Right forelimb (tissue), 1 donor: ENCODE results near the gene PFDN1.

Experiments
- DNase-seq: peaks from one replicate; pipeline ENCODE4 v3.0.0-alpha.2; 2018

Gene PFDN1

DNA sequence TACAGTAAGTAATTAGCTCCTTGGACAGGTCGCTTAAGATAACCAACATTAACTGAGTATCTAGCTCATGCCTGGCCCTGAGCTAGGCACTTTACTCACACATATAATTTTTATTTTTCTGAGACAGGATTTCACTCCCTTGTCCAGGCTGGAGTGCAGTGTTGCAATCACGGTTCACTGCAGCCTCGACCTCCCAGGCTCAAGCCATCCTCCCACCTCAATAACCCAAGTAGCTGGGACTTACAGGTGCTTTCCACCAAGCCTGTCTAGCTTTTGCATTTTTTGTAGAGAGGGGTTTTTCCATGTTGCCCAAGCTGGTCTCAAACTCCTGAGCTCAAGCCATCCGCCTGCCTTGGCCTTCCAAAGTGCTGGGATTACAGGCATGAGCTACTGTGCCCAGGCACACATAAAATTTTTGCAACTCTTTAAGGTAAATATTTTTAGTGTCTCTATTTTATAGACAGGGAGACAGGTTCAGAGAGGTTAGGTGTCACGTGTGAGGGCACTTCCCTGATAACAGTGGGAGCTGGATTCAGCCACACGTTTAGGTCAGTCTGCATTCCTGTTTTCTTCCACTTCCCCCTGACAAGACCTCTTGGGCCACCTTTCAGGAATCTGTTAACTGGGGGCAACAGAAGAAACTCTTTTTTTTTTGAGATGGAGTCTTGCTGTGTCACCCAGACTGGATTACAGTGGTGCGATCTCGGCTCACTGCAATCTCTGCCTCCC lies 25.3 kb upstream of the PFDN1 start:
- no peak for DNase-seq

DNA sequence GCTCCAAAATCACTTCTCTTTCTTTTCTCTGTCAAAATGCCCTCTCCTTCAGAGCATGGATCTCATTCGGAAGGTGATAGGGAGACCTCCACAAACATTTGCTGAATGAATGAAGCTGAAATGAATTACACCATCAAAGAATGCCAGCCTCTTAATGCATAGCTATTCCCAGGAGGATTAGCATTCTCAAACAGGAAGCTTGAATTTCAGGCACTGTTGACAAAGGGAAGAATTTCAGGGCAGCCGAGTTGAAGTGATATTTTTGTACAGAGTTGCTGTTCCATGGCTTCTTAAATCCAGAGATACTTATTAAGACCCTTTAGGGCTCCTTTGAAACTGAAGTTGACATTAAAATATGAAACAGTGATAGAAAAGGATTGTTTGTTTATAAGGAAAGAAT lies 24.7 kb upstream of the PFDN1 start:
- no peak for DNase-seq

DNA sequence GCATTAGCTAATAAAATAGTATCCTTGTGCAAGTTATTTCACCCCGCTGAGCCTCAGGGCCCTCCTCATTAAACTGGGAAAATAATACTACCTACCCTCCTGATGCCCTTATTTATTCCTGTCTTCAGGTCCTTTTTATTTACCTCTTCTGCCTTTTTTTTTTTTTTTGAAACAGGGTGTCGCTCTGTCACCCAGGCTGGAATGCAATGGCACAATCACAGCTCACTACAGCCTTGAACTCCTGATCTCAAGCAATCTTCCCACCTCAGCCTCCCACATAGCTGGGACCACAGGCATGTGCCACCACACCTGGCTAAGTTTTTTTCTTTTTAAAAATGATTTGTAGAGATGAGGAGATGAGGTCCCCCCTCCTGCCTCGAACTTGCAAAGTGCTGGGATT lies 22.6 kb upstream of the PFDN1 start:
- no peak for DNase-seq

DNA sequence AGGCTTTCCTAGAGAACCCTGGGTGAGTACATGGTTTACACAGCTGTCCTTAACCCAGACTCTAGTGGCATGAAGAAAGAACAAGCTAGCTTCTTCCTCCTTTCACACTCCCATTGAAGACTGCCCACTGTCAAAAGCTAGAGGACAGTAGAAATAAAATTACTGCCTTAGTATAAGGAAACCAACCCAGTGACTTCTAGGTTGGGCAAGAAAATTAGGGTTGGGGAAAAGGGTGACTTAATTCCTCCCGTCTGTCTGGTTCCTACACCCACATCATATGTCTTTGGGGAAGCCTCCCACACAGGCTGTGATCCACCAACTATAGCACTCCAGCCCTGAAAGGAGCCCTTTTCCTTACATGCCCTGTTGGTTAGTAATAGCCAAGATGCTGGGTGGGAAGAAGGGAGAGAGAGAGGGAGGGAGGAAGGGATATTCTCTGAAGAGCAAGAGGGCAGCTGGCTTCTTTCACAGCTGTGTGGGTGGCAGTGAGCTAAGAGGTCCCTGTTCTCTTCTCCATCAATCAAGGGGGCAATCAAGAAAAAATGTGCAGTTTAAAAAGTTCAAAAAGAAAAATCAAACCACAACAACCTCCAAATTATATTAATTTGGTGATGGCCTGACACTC lies 21.8 kb upstream of the PFDN1 start:
- DNase-seq = no peak

DNA sequence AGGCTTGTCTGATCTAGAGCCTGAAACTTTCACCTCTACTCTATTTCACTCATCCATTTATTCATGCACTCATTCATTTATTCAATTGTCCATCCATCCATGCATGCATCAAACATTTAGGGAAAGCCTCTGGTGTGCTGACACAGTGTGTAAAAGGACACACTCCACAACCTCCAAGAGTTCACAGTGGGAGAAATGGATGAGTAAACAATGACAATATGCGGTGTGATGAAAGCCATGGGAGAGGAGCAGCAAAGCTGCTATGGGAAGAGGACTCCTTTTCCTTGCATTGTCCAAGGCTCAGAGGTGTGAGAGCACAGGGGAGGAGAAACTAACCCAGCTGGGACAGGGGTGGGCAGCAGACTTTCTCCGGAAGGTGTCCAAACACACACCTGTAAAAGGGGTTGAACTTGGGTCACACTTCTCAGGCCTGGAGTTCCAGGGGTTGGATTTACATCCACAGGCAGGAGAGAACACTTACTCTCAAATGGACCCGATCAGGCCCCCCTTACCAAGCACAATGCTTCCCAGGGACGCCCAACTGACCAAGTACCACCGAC lies 21.2 kb upstream of the PFDN1 start:
- no peak for DNase-seq

DNA sequence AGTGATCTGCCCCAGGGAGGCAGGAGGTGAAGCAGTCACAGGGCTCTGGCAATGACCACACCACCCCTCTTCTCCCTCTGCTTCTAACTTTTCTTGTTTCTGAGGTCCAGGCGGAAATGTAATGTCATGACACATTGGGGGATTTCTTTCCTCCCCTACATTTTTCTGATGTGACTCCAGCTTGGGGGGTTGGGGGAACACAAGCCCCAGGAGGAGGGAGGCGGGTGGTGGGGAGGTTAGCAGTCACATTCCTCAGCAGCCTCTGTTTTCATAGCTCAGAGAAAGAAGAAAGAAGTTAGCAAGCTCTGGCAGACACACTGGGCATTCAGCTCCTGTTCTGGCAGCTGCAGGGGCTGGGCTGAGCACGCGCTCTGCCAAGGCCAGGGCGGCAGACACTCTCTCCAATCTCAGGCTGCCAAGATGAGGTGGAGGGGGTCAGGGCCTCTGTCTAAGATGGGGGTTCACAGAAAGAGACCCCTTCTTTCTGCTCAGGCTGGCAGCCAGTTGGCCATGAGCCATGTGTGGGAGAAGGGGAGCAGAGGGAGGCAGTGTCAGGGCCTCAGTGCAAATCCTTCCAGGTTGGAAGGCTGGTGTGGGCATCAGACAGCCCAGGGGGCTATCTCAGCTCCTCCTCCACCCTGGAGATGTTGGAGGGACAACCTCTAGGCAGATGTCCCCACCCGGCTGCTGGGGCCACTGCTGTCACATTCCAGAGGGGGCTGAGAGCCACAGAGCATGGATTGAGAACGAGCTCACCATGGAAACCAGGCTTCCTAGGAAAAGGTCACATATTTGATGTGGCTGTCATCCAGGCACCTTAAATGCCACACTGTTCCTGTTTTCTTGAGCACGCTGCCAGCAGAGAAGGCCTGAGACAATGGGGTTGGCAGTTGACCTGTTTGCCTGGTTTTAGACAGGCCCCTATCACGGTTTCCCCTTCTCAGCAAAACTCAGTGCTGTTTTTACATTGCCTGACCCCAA lies 20.1 kb upstream of the PFDN1 start:
- peak; percentile 66 for DNase-seq

GRCh38 chr5:140321796-140322195 lies 18.9 kb upstream of the PFDN1 start:
- DNase-seq = no peak

GRCh38 chr5:140319833-140320232 lies 16.9 kb upstream of the PFDN1 start:
- DNase-seq = no peak

- no peak for DNase-seq
Observed at GRCh38 chr5:140318792-140319191, 15.9 kb upstream of the PFDN1 start.

- DNase-seq = no peak
Observed at GRCh38 chr5:140317859-140318258, 15.0 kb upstream of the PFDN1 start.

- no peak for DNase-seq
Observed at GRCh38 chr5:140312791-140313189, 9.9 kb upstream of the PFDN1 start.

GRCh38 chr5:140312067-140312790 lies 9.3 kb upstream of the PFDN1 start:
- DNase-seq = no peak

DNA sequence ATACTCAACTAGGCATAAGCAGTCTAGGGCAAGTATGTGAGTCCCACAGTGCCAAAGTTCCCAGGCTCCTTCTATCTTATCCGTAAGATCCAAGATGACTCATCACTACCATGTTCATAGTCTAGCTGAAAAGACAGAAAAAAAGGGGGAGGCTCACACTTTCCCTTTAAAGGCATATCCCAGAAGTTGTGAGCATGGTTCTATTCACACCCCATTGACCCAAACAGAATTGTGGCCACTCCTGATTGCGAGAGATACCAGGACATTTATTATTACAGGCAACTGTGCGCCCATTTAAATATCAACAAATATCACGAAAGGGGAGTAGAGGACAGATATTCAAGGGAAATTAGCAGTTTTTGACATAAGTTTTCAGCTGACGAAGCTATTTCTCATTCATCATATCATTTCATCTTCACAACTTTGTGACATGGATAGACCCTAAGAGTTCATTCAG lies 8.1 kb upstream of the PFDN1 start:
- no peak for DNase-seq

DNA sequence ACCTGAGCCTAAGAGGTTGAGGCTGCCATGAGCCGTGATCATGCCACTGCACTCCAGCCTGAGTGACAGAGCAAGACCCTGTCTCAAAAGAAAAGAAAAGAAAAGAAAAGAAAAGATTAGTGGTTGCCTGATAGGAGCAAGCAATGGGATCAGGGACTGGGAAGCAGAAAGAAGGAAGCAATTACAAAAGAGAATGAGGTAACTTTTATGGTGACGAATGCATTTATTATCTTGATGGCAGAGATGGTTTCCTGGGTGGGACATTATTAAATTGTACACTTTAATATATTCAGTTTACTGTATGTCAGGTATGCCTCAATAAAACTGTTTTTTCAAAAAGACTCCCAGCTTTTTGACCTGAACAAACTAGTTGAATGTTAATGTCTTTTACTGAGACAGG lies 7.5 kb upstream of the PFDN1 start:
- no peak for DNase-seq

DNA sequence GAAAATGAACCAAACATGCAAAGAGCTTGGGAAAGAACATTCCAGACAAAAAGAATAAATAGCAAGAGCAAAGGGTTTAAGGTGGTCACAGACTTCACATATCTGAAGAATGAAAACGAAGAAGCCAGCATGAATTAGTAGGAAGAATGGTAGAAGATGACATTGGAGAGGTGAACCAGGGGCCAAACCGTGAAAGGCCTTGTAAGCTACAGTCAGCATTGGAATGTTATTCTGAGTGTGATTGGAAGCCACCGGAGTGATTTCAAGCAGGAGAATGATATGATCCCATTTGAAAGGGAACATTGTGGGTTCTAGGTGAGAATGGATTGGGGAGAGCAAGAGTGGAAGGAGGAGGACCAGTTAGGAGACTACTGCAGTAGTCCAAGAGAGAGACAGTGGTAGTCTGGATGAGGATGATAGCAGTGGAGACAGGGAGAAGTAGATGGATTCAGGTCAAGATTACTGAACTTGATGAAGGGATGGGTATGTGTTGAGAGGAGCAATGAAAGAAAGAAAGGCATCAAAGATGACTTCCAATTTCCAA lies 6.9 kb upstream of the PFDN1 start:
- DNase-seq = no peak

GRCh38 chr5:140305471-140305870 lies 2.6 kb upstream of the PFDN1 start:
- no peak for DNase-seq

DNA sequence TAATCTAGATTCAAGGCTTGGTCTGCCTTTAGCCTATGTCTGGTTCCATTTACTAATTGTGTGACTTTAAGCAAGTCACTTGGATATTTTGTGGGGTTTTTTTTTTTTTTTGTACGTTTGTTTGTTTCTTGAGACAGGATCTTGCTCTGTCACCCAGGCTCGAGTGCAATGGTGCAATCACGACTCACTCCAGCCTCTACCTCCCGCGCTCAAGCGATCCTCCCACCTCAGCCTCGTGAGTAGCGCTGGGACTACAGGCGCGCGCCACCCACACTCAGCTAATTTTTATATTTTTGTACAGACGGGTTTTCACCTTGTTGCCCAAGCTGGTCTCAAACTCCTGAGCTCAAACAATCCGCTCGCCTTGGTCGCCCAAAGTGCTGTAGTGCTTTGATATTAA lies 1.1 kb upstream of the PFDN1 start:
- DNase-seq = no peak

DNA sequence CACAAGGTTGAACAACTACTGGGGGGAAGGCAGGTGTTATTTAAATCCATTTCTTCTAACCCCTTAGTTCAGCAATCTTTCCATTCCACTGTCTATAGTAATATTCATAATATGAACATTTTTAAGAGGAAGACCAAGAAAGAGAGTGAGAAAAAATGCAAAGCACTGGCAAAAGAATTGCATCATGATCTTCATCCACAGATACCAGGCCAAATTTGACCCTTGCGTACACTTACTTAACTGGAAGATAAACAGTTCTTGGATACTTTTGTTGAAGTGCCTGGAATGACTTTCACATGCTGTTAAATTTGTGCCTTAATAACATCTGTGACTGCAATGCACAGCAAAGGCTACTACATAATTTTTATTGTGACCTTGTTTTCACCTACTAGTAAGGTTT lies 1.8 kb downstream of the PFDN1 start:
- DNase-seq = no peak

DNA sequence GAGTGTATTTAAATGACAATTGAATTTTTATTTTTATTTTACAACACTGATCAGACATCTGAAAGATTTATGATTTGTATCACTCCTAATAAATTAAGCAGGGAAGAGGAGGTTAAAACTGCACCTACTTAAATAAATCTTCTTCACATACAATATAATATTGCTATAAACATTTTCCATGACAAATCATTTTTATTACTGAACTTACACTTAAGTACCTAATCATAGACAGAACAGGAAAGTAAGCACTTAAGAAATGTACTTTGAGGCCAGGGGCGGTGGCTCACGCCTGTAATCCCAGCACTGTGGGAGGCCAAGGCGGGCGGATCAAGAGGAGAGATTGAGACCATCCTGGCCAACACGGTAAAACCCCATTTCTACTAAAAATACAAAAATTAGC lies 3.8 kb downstream of the PFDN1 start:
- DNase-seq = no peak

DNA sequence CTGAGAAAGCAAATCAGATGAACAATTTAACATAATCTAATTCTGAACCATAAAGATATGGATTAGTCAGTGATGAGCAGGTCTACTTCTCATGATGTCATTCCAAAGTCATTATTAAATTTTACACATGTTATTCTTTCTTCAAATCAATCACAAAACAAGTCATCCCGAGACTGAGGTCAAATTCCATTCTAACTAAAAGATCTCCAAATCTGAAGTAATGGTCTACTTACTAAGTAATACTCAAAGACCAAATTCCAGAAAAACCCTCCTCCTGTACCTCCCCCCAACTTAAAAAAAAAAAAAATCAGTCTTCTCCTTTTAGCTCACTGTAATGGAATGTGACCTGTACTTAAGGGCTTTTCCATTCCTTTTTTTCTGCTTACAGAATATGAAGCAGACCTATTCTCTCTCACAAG lies 4.7 kb downstream of the PFDN1 start:
- DNase-seq = no peak

- DNase-seq = no peak
Observed at GRCh38 chr5:140297283-140297682, 5.6 kb downstream of the PFDN1 start.

DNA sequence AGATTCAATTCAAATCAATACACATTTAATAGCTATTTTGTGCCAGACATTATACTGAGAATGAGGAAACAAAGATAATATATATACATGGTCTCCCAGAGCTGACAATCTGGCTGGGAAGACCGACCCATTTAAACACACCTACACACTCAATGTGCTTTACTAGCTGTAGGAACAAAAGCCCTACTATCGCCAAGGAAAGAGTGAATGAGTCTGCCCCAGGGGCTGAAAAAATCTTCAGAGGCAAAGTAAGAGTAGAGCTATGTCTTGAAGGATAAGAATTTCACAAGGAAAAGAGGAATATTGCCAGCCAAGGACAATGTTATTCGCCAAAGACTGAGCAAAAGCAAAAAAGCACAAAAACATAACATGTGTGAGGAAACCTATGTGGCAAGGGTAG lies 6.6 kb downstream of the PFDN1 start:
- no peak for DNase-seq
